ENCODE results near the gene SLC10A6.

SLC10A6 gene

DNA sequence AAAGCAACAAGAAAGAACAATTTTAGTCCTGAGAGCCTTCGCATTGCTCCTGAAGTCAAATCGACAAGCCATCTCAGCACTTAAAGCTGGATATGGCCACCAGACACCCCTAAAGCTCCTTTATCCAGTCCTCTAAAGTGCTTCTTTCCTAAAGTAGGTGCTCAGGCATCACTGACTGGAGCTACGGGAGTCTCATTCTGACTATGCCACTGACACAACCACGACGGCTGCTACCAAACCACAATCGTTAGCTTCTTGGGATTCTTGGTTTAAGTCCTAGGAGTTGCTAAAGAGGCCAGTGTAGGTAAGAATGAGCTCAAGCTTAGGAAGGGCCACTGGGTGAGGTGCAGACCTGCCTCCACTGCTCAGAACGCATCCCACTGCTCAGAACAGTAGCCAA is 1.0 kb downstream of the SLC10A6 start:
- DNase-seq (ENCODE audit: low read depth, low spot score) = peak; percentile 75

DNA sequence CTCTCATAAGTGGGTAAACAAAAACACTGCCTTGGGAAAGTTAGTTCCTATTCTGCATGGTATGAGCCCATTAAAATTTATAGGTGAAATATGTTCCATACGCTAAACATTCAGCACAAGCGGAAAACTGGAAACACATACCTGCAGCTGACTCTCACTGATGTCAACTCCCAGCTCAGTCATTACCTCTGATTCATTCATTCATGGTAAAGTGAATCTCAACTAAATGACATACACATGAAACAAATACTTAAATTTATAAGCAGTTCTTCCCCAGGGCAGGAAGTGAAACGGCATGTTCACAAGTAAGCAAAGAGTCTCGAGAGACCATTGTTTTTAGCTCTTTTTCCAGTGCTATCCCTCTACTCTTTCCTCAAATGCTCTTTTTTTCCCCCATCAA is 1.6 kb downstream of the SLC10A6 start:
- no peak for DNase-seq (ENCODE audit: low read depth, low spot score)

DNA sequence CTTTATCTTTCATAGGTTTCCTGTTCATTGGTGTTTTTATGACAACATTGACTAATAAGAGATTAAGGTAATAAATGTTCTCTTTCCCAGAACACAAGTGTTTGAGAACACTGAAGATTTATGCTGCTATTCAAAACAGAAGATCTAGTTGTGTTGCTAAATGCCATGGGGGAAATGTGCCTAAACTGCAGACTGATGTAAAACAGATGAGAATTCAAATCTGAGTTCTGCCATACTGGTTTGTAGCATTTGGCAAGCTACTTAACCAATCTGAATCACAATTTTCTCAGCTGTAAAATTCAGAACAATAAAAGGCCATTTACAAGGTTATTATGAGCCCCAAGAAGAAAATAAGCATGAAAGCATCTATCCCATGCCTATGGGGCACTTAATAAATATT is 2.3 kb downstream of the SLC10A6 start:
- peak; percentile 30 for DNase-seq (ENCODE audit: low read depth, low spot score)

DNA sequence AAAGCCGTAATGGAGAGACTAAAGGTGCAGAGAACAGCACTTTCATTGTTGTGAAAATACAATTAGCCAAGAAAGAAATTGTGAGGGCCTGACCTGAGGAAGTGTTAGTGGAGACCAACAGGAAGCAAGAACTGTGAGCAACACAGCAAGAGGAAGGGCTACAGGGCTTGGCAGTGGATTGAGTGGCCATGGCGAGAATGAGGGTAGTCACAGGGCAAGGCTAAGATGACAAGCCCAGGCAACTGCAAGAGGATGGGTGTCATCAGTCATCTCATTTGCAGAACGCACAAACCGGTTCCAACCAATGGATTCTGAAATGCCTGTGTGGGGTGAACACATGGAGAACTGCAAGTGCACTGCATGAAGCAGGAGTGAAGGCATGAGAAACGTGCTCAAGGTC is 3.6 kb downstream of the SLC10A6 start:
- DNase-seq (ENCODE audit: low read depth, low spot score) = no peak

DNA sequence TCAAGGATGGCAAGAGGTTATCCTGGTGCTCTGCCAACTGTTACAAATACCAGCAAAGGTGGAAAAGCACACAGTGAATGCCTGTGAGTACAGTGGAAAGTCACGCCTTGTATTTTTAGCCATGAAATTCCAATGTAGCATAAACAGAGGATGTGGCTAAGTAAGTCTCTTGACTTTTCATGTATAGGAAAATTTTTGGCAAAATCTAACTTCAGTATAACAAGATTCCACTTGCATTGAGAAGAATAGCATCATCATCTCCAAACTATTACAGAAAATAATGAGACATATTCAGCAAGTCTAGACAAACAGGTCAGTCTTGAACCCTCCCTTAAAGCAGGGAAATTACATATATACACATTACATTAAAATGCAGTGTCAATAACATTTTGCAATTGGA is 7.9 kb downstream of the SLC10A6 start:
- DNase-seq (ENCODE audit: low read depth, low spot score) = no peak

DNA sequence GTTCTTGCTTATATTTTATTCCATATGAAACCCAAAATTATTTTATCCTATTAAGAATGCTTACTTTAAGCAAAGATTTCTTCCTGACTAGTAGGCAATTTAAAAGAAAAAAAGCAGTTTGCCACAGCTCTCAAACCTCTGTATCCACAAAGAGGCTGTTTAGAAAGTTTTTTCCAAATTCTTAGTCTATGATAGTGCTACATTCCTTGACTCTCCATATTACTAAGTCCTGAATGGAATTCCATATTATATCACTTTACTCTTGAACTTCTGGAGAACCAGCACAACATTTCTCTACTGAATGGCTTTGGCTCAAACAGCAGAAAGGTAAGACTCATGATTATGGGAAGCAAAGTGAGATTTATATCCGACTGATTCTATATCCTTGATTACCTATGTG is 8.3 kb downstream of the SLC10A6 start:
- DNase-seq (ENCODE audit: low read depth, low spot score) = no peak

DNA sequence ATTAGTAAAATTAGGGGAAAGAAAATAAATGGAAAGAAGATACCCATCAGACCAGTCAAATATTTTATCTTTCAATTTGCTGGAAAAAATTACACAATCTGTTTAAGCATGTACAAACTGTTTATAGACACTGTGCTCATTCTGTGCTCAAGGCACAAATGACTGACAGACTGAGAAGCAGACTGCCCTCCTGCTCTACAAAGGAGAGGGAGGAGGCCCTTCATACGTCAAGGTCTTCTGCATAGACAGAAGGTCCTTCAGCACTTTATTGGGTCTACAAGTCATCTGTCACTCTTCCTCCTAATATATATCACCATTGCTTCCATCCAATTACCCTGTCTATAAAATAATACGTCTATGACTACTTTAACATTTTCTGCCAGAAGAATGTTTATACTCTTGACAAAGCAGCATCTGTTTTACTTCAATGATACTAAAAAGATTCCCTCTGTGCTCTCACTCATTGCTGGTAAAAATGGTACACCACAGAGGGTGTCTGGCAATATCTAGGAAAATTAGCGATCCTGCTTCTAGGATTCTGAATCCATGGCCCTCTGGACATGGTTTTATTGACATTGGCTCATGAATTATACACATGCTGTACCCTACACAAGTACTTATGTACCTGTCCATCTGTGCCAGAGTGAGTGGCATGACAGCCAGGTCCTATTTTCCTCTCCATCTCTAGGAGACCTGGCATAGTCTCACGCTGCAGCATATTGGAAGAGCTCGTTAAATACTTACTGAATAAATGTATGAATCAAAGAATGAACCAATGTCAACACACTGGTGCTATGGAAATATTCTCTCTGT is 11.3 kb downstream of the SLC10A6 start:
- no peak for DNase-seq (ENCODE audit: low read depth, low spot score)

DNA sequence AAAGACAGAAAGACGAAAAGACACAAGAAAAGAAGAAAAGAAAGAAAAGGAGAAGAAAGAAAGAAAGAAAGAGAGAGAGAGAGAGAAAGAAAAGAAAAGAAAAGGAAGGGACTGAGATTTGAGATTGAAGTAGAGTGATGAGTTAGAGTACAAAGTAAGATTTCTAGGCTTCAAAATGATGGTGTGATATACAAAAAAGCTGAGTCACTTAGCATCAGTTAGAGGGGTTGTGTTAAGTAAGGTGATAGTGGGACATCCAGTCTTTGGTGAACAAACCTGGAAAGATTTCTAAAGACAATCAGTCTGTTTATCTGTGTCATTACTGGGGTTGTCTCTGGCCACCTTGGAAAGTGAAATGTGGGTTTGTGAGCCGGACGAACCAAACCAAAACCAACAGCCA is 13.5 kb downstream of the SLC10A6 start:
- no peak for DNase-seq (ENCODE audit: low read depth, low spot score)

DNA sequence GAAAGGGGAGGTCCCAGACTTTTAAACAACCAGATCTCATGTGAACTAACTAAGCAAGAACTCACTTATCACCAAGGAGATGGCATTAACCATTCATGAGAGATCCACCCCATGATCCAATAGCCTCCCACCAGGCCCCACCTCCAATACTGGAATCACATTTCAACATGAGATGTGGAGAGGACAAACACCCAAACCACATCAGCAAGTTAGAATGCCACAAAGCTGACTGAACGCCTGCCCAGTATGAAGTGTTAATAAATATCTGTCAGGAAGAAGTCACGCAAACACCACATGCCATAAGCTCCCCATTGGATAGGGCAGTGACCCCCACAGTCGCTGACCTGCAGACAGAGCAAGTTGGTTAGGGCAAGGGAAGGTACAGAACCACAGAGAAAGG is 14.3 kb downstream of the SLC10A6 start:
- peak; percentile 67 for DNase-seq (ENCODE audit: low read depth, low spot score)

DNA sequence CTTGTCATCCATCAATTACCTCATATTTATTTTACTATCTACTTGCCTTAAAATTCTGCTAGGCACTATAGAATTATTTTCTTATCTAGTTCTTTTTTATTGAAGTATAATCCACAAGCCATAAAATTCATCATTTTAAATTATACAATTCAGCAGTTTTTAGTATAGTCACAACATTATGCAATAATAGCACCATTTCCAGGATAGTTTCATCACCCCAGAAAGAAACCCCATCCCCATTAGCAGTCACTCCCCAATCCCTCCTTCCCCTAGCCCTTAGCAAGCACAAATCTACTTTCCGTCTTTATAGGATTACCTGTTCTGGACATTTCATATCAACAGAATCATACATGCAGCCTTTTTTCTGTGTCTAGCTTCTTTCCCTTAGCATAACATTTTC is 15.6 kb downstream of the SLC10A6 start:
- no peak for DNase-seq (ENCODE audit: low read depth, low spot score)

DNA sequence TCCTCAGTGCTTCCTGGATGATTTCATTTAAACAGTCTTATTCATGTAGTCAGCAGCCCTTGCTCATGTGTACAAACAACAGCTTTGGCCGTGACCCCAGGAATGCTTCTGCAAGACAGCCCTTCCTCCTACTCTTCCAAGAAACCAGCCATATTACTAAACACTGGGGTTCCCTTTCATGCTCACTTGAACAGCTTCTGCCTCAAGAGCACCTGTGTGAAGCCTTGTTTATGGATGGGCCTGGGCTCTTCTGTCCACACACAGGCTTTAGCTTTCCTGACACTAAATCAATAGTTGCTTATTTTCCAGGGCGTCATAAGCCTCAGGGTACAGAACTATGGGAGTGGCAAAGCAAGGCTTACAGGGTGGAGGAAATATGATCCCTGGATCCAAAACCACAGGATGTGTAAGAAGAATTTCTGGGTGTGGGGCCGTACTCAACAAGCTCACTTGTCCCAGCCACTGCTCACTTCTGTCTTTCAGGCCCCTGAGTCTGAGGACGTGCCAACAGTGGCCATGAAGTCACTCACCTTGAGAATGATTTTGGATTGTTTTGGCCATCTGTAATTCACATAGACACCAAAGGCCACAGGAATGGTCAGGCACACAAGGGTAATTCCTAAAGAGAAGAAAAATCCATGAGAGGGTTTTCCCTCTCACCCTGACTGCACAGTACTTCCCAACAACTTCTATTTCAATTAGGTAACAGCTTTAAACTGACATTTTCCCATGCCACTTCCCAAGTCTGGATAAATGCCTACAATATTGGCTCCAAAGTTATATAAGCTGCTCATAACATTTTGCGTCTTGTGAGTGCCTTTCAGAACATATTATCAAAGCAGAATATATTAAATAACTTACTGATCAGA is 17.7 kb downstream of the SLC10A6 start:
- peak; percentile 85 for DNase-seq (ENCODE audit: low read depth, low spot score)

DNA sequence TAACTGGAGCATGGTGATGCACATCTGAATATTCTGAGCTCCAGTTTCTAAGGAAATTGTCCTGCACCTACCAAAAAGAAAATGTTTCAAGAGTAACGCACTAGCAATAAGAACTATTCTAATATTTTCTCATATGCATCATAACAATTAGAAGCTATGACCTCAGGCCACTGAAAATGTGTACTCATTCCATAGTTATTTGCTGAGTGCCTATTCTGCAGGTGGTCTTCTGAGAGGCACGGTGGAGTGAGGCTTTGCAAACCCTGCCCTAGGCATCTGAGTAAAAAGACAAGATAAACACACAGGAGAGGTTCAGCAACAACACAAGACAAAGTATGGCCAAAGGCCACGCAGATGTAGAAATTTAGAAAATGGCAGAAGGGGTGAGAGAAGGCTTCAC is 23.7 kb downstream of the SLC10A6 start:
- no peak for DNase-seq (ENCODE audit: low read depth, low spot score)

DNA sequence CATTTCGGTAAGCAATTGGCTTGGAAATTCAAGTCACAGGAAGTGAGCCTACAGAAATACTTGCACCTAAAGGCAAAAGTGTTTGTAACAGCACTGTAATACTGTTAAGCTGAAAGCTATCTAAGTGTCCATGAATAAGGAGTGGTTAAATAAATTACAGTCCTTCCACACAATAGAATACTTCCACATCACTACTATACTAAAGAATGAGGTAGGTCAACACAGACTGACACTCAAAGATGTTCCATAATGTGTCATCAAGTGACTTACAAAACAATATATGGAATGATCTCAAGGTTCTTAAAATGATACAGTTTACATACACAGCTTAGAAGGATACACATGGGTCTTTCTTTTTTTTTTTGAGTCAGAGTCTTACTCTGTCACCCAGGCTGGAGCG is 27.0 kb downstream of the SLC10A6 start:
- no peak for DNase-seq (ENCODE audit: low read depth, low spot score)

DNA sequence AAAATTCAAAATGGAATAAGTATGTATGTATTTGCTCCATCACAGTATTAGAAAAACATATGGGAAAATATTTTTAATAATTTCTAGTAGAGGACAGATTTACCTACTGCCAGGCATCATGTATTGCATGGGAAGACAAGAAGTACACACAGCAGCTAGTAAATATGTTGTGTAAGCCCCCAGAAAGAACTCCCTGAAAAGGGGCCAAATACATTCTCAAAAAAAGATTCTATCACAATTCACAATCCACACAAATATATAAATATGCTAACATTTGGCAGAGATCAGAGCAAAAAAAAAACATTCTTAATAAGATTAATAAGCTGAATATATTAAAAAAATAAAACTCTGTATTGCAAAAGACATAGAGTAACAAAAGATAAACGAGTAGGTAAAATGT is 28.0 kb downstream of the SLC10A6 start:
- no peak for DNase-seq (ENCODE audit: low read depth, low spot score)

DNA sequence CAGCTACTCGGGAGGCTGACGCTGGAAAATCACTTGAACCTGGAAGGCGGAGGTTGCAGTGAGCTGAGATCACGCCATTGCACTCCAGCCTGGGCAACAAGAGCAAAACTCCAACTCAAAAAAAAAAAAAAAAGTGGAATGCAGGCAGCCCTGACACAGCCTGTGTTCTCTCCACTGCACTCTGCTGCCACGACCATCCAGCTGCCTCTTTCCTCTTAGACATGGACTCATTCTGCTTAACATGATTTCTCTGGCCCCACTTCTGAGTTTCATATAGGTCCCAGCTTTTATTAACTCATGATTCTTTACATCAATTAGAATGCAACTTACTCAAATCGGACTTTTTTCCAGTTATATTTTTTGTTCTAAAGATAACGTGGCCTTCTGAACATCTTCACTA is 29.6 kb downstream of the SLC10A6 start:
- DNase-seq (ENCODE audit: low read depth, low spot score) = no peak

DNA sequence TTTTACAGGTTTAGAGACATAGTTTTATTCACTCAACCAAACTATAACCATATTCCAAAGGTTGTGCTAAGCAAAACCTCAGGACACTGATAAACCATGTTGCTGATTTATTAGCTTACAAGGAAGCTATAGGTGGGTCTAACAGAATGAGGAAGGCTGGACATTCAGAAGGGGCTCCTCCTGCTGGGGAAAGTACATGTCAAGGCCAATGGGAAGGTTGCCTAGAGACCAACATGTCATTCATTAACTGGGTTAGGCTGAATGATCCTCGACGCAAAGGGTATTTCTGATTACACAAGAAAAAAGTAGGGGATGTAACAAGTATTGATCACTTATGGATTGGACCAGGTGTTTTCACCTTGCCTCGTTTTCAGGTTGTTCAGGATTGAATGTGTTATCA is 30.3 kb downstream of the SLC10A6 start:
- no peak for DNase-seq (ENCODE audit: low read depth, low spot score)

DNA sequence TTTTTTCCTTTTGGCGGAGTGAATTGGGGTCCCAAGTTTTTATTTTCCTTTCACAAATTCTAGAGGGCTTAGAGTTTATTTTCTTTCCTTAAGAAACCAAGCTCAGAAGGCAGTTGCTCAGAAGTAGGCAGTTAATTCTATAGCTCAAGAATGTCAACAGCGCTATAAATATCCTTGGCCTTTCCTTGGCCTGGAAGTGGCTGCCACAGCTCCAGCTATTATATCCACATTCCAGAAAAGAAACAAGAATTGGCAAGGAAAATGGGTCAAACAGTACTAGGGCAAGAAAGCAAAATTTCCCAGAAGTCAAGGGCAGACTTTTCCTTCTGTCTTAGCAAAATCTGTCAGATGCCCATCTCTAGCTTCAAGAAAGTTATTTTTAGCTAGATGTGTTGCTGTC is 31.0 kb downstream of the SLC10A6 start:
- peak; percentile 8 for DNase-seq (ENCODE audit: low read depth, low spot score)

DNA sequence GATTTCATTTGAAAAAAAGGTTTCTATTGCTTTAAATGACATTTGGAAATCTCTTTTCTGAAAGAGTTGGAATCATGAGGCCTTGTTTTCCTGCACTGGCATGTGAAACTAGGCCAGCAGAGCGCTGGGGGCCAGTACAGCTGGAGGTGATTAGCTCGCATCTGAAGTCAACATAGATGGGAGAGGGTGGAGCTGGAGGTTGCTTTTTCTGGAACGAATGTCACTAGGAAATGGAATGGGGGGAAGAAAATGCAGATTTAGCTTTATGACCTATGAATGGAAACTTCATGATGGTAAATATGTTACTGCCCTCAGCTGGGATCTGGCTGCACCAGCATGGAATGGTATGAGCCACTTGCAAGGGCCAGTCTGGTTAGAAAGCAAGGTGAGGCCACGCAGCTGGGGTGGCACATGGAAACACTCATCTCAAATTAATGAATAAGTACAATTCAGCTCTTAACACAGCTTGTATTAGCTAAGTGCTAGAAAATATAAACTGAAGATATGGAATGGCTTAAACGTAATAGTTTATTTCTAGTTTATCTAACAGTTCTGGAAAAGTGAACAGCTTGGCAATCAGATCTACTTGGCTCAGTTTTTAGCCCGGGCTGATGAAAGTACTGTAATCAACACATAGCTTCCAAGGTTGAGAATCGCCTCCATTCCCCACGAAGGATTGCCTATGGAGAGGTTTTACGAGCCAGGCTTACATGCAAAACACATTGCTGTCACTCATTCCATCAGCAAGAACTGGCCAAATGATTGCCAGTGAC is 32.5 kb downstream of the SLC10A6 start:
- no peak for DNase-seq (ENCODE audit: low read depth, low spot score)

DNA sequence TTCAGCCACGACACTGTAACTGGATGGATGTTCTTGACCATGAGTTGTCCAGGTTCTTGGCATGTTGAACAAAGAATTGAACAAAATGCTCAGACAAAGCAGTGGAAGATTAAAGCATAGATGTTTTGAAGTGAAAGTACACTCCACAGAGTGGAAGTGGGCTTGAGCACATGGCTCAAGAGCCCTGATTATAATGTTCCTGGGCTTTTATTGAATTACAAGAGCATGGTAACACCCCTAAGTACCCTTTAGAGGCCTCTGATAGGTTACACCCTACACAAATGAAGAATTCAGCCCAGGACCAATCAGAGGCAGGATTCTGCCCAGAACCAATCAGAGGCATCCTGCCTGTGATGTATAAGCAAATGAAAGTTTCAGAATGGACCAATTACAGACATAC is 33.5 kb downstream of the SLC10A6 start:
- no peak for DNase-seq (ENCODE audit: low read depth, low spot score)

DNA sequence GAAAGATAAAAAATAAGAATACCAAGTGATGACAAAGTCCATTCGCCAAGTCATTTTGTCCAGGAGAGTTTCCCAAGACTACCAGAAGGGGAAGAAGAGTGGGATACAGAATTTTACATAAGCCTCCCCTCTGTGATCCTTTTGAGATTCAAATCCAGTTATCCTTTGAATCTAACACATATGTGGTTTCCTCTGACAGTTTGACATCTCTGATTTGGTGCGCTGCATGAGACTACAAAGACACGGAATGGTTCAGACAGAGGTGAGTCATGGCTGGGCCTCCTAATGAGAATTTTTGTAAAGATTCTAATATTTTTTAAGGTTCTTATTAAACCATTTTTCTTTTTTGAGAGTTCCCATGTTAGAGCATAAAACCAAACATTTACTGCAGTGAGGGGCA is 38.3 kb downstream of the SLC10A6 start:
- DNase-seq (ENCODE audit: low read depth, low spot score) = peak; percentile 47

DNA sequence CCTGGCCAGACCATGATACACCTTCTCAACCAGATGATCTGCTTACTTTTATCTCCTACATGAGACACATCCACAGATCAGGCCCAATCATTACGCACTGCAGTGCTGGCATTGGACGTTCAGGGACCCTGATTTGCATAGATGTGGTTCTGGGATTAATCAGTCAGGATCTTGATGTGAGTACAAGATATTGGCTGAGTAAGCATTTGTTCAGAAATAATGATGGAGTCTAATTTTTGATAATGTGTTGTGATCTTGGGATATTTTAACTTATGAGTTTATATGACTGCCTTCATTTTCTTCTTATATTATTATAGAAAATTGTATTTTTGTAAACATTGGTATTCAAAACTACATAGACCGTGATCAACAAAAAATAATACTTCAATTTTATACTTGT is 39.4 kb downstream of the SLC10A6 start:
- no peak for DNase-seq (ENCODE audit: low read depth, low spot score)

DNA sequence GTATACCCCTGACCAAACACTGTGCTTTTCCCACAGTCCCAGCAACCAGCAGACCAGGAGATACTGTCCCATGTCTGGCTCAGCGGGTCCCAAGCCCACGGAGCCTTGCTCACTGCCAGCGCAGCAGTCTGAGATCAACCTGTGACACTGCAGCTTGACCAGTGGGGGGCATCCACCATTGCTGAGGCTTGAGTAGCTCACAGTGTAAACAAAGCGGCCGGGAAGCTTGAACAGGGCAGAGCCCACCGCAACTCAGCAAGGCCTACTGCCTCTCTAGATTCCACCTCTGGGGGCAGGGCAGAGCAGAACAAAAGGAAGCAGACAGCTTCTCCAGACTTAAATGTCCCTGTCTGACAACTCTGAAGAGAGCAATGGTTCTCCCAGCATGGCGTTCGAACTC is 58.1 kb downstream of the SLC10A6 start:
- DNase-seq (ENCODE audit: low read depth, low spot score) = no peak
